ENCODE data around the gene ARPC1A.
A peak's percentile ranks its signal among the peaks of the same experiment; 100 is the strongest.

Gene ARPC1A

DNA sequence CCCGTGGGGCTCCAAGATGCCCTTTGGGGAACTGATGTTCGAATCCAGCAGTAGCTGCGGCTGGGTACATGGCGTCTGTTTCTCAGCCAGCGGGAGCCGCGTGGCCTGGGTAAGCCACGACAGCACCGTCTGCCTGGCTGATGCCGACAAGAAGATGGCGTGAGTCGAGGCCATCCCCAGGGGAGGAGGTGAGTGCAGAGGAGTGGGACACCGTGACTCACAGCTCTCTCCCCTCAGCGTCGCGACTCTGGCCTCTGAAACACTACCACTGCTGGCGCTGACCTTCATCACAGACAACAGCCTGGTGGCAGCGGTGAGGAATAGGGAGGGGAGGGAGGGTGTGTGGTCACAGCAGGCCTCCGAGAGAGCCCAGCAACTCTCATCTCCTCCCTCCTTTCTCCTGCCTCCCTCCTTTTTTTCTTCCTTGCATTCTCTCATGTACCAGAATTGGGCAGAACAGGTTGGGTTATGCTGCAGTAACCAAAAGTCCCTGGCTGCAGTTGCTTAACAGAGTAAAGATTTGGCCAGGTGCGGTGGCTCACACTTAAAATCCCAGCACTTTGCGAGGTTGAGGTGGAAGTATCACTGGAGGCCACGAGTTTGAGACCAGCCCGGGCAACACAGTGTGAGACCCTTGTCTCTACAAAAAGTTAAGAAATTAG lies 65.4 kb downstream of the ARPC1A start:
- no peak for DNase-seq (ENCODE audit: low read depth)

DNA sequence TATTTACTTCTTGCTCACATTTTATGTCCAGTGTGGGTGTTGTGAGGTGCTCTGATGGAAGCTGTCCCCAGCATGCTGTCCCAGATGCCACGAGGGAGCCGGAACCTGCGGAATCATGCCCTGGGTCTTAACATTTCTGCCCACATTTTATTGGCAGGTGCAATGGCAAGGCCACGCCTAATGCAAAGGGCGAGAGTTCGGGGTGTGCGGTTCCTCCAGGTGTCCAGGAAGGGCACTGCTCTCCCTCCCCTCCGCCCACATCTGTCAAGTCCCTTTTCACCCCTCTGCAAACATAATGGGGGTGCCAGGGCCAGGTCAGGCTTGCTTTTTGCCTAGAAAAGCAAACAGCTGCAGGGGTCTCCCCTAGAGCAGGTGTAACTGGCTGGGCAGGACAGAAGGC lies 66.3 kb downstream of the ARPC1A start:
- DNase-seq (ENCODE audit: low read depth), result no peak

GRCh38 chr7:99392659-99393354 lies 67.1 kb downstream of the ARPC1A start:
- peak; percentile 71 for DNase-seq (ENCODE audit: low read depth)

DNA sequence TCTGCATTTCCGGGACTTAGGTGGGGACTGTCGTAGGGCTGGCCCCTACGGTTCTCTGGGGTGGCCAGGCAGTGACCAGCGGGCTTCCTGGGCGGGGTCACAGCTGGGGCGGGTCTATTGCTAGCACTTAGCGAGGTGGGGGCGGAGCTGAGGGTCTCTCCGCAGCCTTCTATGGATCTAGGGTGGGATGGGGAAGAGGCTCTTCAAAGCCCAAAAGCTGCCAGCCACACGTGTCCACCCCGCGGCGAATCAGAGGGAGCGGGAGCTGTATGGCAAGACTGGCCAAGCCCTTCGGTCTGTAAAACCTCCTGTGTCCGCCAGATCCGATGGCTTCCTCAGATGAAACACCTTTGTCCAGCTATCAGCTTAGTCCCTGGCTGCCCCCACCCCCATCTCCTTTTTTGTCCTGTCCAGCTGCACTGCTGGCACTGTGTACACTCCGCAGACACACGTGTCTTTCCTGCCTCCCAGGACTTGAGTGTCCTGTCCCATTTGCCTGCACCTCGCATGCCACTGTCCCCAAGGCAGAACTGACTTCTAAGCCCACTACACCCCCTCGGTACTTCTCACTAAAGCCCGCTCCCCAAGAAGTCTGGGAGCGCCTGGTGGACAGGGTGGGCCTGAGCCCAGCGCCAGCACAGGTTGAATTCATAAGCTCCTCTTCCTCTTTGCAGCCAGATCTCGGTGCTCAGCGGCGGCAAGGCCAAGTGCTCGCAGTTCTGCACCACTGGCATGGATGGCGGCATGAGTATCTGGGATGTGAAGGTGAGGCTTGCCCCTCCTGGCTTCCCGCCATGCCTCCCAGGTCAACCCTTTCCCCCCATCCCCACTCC lies 67.9 kb downstream of the ARPC1A start:
- DNase-seq (ENCODE audit: low read depth), result no peak

DNA sequence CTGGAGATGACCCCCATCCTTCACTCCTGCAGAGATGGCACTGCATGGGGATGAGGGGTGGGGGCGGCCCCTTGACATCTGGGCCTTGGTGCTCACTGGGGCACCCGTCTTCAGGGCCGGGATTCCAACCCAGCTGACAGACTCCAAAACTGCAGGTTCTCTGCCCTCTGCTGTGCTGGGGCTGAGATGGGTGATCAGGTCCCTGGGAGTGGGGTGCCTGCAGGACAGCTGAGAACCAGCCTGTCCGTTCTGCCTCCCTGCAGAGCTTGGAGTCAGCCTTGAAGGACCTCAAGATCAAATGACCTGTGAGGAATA lies 68.4 kb downstream of the ARPC1A start:
- no peak for DNase-seq (ENCODE audit: low read depth)

DNA sequence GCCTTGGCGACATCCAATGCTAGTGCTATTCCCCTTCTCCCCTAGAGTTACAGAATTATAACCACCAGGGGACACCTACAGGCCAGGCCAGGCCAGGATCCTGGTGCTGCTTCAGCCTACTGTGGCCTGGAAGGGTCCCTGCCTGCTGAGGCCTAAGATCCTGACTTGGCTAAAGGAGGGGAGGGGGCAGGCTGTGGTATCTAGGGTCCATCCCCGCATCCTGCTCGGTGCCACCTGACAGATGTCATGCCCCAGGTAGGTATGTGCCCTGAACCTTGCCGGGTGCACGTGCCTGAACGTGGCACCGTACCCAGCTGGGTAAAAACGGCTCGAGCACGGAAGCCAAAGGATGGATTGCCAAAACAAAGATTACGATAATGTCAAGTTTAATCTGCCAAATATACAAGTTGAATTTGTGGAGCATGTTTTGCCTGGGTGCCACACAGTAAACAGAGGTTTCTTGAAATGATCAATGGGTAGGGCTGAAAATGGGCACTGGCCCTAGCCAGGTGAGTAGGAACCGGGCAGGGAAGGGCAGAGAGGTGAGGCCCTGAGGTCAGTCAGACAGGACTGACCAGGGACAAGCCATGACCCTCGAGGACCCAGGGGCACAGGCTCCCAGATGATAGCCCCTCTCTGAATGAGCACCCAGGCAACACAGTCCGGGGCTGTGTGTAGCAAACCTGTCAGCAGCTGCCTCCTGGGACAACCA lies 70.1 kb downstream of the ARPC1A start:
- no peak for DNase-seq (ENCODE audit: low read depth)

GRCh38 chr7:99396418-99397296 lies 71.0 kb downstream of the ARPC1A start:
- DNase-seq (ENCODE audit: low read depth), result no peak

- no peak for DNase-seq (ENCODE audit: low read depth)
These were observed 71.7 kb downstream of the ARPC1A start for GRCh38 chr7:99397297-99397983.

GRCh38 chr7:99398891-99399445 lies 73.3 kb downstream of the ARPC1A start:
- no peak for DNase-seq (ENCODE audit: low read depth)

- DNase-seq (ENCODE audit: low read depth), result no peak
These were observed 73.9 kb downstream of the ARPC1A start for GRCh38 chr7:99399597-99399996.

DNA sequence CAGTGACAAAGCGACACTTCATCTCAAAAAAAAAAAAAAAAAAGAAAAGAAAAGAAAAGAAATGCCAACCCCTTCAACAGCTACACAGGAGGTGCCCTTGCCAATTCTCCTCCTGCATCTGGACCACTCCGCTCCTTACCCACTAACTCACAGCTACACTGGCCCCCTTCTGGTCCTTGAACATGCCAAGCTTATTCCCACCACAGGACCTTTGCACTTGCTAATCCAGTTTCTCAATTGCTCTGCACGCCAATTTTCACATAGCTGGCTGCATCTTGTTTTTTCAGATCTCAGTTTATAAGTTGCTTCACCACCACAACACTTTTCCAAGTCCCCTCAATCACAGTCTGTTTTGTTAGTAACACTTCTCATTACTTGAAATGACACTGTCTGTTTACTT lies 77.2 kb downstream of the ARPC1A start:
- DNase-seq (ENCODE audit: low read depth), result no peak

- no peak for DNase-seq (ENCODE audit: low read depth)
These were observed 78.1 kb downstream of the ARPC1A start for GRCh38 chr7:99403764-99404163.

- DNase-seq (ENCODE audit: low read depth), result no peak
These were observed 78.7 kb downstream of the ARPC1A start for GRCh38 chr7:99404235-99404976.

GRCh38 chr7:99404977-99405320 lies 79.3 kb downstream of the ARPC1A start:
- DNase-seq (ENCODE audit: low read depth), result no peak

DNA sequence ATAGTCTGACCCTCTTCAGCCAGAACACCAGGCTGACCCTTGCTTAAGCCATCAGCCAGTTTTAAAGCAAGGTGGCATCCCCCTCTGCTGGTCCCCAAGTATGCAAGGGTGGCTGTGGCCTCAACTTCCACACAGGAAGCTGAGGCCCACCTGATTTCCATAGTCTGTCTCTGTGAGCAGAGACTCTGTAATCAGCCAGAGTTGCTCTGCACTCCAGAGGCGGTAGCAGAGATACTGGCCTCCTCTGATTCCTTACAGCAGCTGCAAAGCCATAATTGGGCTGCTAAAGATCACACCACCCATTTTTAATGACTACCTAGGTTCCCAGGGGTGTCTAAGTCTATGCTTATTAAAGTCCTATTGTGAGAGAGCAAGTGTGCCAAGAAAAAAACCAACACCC lies 80.9 kb downstream of the ARPC1A start:
- DNase-seq (ENCODE audit: low read depth), result no peak

- DNase-seq (ENCODE audit: low read depth), result peak; percentile 27
These were observed 82.2 kb downstream of the ARPC1A start for GRCh38 chr7:99407872-99408378.

- DNase-seq (ENCODE audit: low read depth), result peak; percentile 89
These were observed 82.9 kb downstream of the ARPC1A start, which contains the start of the genes BUD31 and PDAP1 for GRCh38 chr7:99408379-99409191. Gene BUD31 (plus strand): TSS chr7:99408969. CDS start chr7:99411093, 2,124 bp downstream. Gene PDAP1 (minus strand): TSS chr7:99408597. CDS start chr7:99408548, 49 bp downstream.

DNA sequence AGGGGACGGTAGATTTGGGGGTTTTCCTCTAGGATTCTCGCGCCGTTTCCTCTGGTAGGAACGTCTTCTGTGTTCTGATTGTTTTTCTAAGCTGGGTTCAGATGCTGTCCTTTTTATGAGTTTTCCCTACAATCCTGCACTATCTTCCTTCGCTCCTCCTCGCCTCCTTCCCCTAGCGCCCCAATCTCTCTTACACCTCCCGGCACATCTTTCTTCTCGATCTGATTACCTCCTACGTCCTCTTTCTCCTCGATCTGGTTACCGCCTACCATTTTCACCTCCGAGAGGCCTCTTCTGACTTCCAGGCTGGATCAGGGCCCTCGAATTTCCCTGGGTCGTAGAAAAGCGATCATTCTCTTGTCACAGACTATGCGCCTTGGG lies 83.5 kb downstream of the ARPC1A start:
- no peak for DNase-seq (ENCODE audit: low read depth)

DNA sequence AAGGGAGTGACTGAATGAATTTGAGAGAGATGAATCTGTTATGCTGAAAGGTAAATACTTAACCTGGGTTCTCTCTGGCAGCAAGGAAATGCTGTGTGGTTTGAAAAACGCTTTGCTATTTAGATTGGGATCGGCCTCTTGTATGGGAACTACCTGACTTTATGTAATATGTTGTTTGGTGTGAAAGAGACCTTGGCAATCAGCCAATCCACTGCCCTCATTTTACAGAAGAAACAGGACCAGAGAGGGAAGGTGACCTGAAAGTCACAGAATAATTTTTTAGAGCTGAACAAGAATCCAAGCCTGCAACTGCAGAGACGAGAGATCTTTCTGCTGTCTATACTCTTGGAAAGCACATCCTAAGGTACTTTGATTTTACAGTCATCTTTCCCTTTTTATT lies 84.1 kb downstream of the ARPC1A start:
- DNase-seq (ENCODE audit: low read depth), result no peak
